Measurements from ENCODE around the gene NAALADL1.
"Not testable (repeated sequence)": the region's sequence is repeated elsewhere in the genome, so short reads cannot be mapped to it uniquely, and the experiment has no call there.

The NAALADL1 gene

DNA sequence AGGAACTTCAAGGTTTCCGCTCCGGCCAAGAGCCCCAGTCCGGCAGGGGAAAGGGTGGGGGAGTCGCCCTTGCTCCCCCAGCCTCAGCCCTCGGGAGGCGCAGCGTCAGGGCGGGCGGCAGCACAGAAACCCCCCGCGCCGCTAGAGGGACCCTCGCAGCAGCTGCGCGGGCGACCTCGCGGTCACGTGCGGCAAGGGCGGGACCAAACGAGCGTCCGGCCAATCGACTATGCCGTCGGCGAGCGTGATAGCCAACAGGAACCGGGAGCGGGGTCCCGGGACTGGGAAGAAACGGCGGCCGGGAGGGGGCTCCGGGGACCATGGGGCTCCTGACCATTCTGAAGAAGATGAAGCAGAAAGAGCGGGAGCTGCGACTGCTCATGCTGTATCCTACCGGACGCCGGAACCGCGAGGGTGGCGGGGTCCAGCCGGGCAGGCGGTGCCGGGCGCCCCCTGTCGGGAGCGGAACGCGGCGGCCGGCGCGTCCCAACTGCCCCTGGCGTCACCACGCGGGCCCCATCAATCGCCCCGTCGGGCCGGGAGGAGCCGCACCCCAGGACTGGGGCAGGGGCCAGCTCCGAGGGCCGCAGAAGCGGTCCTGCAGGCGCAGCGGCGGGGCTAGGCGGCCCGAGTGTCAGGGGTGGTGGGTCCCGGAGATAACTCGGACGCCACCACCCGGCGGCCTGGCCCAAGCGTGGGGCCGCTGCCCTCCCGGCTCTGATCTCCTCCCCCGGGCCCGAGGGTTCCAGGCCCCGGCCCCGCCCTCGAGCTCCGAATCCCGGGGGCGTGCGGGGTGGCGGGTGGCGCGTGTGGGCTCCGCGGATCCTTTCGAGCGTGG, 44.2 kb downstream of the NAALADL1 start, which contains the start of gene ARL2:
ARL2 (plus strand) TSS at position 273 of the 838 bp plus-strand sequence; CDS start at position 321, 48 bp downstream.
- DNase-seq (ENCODE audit: low read depth, low spot score), result peak; percentile 96

DNA sequence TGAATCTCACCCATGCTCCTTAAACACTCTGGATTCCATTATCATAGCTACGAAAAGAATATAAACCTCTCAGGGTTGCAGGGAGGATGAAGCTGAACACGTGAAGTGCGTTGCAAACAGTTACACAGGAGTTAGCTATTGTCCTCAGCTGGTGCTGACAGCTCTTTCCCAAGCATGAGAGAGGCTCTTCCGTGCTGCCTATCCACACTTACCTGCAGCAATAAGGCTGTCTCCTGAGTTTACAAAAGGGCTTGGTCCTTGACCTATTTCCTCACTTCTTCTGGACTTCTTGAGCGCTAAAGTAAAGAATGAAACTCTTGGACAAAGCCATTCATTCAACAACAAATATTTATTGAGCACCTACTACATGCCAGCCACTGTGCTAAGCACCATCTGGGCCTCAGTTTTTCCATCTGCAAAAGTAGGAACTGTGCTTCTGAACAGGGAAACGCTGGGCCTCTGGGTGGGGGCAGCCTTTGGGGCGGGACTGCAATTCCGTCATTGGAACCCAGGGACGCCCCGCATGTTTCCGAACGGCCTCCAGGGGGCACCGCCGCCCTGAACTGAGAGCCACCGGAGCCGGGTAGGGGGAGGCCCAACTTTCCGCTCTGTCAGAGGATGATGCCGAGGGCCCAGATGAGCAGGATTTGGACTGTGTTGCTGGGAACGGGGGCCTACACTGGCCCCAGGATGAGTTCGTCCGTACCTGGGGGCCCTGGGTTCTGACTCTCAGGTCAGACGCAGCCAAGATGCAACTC, 45.0 kb downstream of the NAALADL1 start:
- DNase-seq (ENCODE audit: low read depth, low spot score), result peak; percentile 94

DNA sequence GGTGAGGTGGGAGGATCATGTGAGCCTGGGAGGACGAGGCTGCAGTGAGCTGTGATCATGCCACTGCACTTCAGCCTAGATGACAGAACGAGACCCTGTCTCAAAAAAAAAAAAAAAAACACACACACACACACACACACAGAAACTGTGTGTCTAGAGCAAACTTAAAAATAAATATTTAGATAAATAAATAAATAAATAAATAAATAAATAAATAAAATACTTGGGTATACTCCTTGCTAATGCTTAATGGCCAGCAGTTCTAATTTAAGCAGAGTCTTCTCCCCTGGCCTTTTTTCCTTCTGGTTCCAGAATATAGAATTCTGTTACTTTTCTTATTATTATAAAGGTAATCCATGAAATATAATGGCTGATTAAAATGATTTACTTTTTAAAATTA, 49.5 kb downstream of the NAALADL1 start:
- no peak for DNase-seq (ENCODE audit: low read depth, low spot score)

DNA sequence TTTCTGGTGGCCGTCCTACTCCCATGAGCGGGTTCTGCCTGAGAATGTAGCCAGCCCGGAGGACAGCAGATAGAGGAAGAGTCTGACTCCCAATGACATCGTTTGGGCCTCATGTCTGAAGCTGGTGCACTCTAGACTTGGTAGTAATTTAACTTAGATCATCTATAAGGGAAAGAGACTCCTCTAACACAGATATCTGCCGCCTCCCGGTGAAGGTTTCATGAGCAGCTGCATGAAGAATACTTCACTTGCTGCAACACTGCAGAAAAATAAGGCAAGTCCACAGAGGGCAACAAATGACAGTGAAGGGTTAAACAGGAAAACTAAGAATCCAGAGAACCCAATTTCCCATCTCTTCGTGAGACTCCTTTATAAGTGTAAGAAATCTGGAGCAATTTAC, 50.3 kb downstream of the NAALADL1 start:
- no peak for DNase-seq (ENCODE audit: low read depth, low spot score)

DNA sequence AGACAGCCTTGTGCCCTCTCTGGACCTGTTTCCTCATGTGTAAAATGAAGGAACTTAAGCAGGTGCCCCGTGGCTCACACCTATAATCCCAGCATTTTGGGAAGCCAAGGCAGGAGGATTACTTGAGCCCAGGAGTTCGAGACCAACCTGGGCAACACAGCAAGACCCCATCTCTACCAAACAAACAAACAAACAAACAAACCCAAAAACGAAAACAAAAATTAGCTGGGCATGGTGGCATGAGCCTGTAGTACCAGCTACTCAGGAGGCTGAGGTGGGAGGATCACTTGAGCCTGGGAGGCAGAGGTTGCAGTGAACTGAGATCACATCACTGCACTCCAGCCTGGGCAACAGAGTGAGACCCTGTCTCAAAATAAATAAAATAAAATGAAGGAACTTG, 54.4 kb downstream of the NAALADL1 start:
- DNase-seq (ENCODE audit: low read depth, low spot score), result not testable (repeated sequence)

DNA sequence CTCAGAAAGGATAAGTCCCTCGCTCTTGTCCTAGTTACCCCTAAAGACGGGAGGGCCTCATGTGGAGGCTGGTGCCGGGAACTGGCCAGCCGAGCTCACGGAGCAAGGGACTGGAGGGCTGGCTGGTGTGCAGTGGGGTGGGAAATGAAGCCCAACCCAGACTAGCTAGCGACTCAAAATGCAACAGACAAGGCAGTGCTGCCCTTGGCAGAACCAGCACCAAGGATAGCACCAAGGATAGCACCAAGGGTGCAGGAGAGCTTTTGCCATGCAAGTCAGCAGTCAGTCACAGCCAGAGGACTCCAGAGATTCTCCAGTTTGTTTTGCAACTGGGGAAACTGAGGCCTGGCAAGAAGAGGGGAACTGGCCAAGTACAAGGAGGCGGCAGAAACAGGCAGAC, 55.1 kb downstream of the NAALADL1 start:
- DNase-seq (ENCODE audit: low read depth, low spot score), result peak; percentile 78

DNA sequence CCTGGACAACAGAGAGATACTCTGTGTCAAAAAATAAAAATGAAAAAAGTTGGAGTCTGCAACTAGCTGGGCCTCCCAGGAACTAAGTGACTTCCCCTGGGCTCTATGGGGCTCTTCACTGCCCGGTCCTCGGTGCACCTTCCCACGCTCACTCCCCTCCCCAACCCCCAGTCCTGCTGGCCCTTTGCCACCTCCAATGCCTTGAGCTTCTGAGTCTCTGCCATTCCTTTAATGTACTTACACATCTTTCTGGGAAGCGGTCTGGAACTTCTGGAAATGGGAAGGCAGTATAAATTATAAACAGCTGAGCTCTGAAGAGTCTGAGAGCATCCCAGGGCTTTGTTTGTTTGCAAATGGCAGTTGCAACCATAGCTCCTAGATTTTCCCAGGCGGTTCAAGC, 55.6 kb downstream of the NAALADL1 start:
- DNase-seq (ENCODE audit: low read depth, low spot score), result no peak

DNA sequence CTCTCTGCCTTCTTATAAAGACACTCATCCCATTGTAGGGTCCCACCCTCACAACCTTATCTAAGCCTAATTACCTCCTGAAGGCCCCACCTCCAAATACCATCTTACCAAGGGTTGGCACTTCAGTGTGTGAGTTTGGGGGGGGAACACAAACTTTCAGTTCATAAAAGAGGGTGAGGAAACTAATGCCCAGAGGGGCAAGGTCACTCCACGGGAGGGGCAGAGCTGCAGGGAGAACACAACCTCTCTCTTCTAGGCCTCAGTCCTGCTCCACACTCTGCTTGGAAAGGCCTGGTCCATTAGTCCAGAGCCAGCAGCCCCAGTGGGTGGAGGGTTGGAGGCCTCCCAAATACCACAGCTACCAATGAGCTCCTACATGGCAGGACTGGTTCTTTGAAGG, 58.9 kb downstream of the NAALADL1 start:
- DNase-seq (ENCODE audit: low read depth, low spot score), result no peak

DNA sequence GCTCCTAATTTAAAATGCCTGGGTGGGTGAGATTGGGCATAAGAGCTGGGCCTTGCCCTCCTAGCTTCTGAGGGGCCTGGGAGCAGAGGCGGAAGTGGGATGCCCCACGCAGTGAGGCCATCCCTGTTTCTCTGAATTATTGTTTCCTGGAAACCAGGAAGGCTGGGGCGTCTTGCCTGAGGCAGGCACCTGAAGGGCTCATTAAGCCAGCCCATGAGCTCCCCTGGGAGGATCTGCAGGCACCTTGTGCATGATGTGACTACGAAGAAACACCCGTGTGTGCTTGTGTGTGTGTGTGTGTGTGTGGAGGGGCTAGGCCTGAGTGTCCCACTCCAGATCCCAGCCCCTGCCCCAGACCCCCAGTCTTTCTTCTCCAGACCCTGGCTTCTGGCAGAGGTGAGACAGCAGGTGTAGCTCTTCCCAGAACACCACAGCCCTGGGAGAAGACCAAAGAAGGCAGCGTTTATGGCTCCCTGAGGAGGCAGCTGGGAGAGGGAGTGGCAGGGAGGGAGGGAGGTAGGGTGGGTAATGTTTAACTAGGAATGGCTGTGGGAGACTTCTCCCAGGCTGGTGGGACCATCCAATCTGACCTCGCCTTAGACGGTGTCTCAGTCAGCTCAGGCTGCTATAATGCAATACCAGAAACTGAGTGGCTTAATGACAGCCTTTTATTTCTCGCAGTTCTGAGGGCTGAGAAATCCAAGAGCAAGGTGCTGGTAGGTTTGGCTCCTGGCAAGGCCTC, 59.5 kb downstream of the NAALADL1 start:
- no peak for DNase-seq (ENCODE audit: low read depth, low spot score)

DNA sequence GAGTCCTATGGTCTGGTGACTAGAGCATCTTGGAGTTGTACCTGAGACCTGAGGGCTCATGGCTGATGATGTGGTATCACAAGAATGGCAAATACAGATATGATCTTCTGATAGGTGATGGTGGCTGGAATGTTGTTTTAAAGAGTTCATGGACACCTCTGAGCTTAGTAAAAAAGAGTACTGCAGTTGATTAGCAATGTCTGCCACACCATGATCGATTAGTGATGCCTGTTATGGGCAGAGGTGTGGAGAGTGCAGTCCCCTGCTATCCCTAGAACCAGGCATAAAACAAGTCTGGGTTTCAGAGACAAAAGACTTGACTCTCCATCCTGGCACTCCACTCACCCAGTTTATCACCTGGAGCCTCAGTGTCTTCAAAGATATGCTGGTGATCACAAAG, 60.2 kb downstream of the NAALADL1 start:
- DNase-seq (ENCODE audit: low read depth, low spot score), result no peak

DNA sequence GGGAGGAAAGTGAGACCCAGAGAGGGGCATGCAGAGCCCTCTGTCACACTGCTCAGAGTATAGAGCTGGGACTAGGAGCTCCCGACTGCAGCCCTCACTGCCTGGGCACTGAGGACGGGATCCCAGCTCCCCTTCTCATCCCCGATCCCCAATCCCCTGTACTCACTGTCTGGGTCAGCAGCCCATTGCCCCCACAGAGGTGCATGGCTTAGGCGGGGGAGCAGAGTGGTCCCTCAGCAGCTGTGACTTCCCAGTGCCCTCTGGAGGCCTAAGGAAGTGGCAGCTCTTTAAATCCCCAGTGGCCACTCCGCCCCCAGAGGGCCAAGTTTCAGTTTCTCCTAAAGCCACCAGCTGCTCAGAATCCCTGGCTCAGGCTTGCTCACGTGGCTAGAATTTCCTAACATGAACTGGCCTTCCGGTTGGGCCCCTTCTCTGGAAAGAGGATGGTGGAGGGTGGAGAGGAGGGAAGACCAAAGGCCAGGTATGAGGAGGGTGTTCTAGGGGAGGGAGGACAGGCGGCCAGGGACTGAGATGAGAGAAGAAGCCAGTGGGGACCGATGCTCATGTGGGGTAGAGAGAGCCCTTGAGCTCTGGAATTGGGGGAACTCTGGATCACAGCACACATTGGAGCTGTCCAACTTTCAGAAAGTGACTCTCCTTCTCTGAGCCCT, 61.5 kb downstream of the NAALADL1 start, which contains the start of gene BATF2:
BATF2 (minus strand) TSS at position 262 of the 671 bp plus-strand sequence; CDS start at position 205, 57 bp downstream.
- DNase-seq (ENCODE audit: low read depth, low spot score), result peak; percentile 89

DNA sequence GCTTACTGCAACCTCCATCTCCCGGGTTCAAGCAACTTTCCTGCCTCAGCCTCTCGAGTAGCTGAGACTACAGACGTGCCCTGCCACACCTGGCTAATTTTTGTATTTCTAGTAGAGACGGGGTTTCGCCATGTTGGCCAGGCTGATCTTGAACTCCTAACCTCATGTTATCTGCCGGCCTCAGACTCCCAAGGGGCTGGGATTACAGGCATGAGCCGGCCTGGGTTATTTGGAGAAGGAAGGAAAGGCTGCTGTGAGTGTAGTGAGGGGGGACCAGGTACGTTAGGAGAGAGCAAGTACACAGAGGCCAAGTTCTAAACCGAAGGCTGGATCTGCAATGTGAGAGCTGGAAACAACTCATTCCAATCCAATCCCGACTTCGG, 62.0 kb downstream of the NAALADL1 start:
- DNase-seq (ENCODE audit: low read depth, low spot score), result no peak

Data from ELF-1 (cell line).